Natural killer cell (primary cell): Measurements from ENCODE around the gene MIDN. TPM values are rescaled to one million over a fixed set of nuclear protein-coding genes. Genes with fewer than 3 reads are reported as not detected.
A peak's percentile ranks its signal among the peaks of the same experiment; 100 is the strongest.

Experiments used
- ATAC-seq, 3 donors: fragments of 150-1000 bp in 2 of 3; fragments of 200-7000 bp in 1 of 3; cut with Tn5 transposase; 1 replicate in 1 of 3; 2 replicates in 2 of 3; pipeline ENCODE4 v1.10.0; 2021; ENCODE audit warnings: mild to moderate bottlenecking in 2 of 3, moderate library complexity in 2 of 3
- DNase-seq, 2 donors: peaks; one replicate each; pipeline versions ENCODE4 v3.0.0 to v3.0.0-alpha.2; 2013 to 2021; ENCODE audit warnings: mixed read lengths in 1 of 2
- H3K27ac ChIP-seq: one replicate; pipeline ENCODE4 v1.5.1; 2013; ENCODE audit warnings: mild to moderate bottlenecking, low read length
- H3K27me3 ChIP-seq: one replicate; pipeline ENCODE4 v1.6.1; 2013; ENCODE audit warnings: low read length; ENCODE audit not compliant: control insufficient read depth, insufficient read depth
- H3K36me3 ChIP-seq: one replicate; pipeline ENCODE4 v1.6.1; 2013; ENCODE audit warnings: low read length; ENCODE audit not compliant: control insufficient read depth, insufficient read depth
- H3K4me1 ChIP-seq: one replicate; pipeline ENCODE4 v1.6.1; 2013; ENCODE audit warnings: low read length; ENCODE audit not compliant: control insufficient read depth, insufficient read depth
- H3K4me3 ChIP-seq: one replicate; pipeline ENCODE4 v1.5.1; 2013; ENCODE audit warnings: low read length
- H3K9me3 ChIP-seq: one replicate; pipeline ENCODE4 v1.6.1; 2013; ENCODE audit warnings: low read length; ENCODE audit not compliant: control insufficient read depth, insufficient read depth
- H3K27ac Mint-ChIP-seq, 2 donors: one replicate each; pipeline ENCODE4 v1.8.0; 2022; ENCODE audit warnings: mild to moderate bottlenecking in 2 of 2, mixed read lengths in 2 of 2, moderate library complexity in 1 of 2
- H3K27me3 Mint-ChIP-seq, 2 donors: one replicate each; pipeline ENCODE4 v1.8.0; 2022; ENCODE audit warnings: low read depth in 2 of 2, mixed read lengths in 2 of 2
- H3K36me3 Mint-ChIP-seq: one replicate; pipeline ENCODE4 v1.8.0; 2022; ENCODE audit warnings: mixed read lengths
- H3K4me1 Mint-ChIP-seq, 2 donors: one replicate each; pipeline ENCODE4 v1.8.0; 2022; ENCODE audit warnings: mixed read lengths in 2 of 2
- H3K4me3 Mint-ChIP-seq: one replicate; pipeline ENCODE4 v1.8.0; 2022; ENCODE audit warnings: mild to moderate bottlenecking, moderate library complexity, mixed read lengths
- H3K9me3 Mint-ChIP-seq, 2 donors: one replicate each; pipeline ENCODE4 v1.8.0; 2022; ENCODE audit warnings: mixed read lengths in 2 of 2
- WGBS: methylation state at CpG from one replicate; pipeline ENCODE4 v1.1.7; 2013; ENCODE audit warnings: missing lambda C conversion rate; ENCODE audit not compliant: insufficient coverage; 5-methylcytosine and 5-hydroxymethylcytosine counted together
- intact Hi-C: fragments of 100-400 bp; cut with micrococcal nuclease; formaldehyde crosslinking; loops from one replicate; pipeline ENCODE4 v1.14.2; 2022
- total RNA-seq, 4 donors: library from RNA; stranded (reverse); fragments of 120-200 nt in 1 of 4; gene quantifications; one replicate each; pipeline versions ENCODE4 v1.2.3 to v1.2.4, GENCODE V29; 2013 to 2022
- TF ChIP-seq, protein P1 (sequence below): fragments of 200-600 bp; IDR thresholded peaks from one replicate; pipeline ENCODE4 v1.8.0; 2022; ENCODE audit warnings: antibody characterized with exemption

Gene MIDN
- total RNA-seq, 3 donors from 2014 or later (not counting 1 experiment from before 2014, with no cell fraction given), result 296 to 367 (median 314) TPM

DNA sequence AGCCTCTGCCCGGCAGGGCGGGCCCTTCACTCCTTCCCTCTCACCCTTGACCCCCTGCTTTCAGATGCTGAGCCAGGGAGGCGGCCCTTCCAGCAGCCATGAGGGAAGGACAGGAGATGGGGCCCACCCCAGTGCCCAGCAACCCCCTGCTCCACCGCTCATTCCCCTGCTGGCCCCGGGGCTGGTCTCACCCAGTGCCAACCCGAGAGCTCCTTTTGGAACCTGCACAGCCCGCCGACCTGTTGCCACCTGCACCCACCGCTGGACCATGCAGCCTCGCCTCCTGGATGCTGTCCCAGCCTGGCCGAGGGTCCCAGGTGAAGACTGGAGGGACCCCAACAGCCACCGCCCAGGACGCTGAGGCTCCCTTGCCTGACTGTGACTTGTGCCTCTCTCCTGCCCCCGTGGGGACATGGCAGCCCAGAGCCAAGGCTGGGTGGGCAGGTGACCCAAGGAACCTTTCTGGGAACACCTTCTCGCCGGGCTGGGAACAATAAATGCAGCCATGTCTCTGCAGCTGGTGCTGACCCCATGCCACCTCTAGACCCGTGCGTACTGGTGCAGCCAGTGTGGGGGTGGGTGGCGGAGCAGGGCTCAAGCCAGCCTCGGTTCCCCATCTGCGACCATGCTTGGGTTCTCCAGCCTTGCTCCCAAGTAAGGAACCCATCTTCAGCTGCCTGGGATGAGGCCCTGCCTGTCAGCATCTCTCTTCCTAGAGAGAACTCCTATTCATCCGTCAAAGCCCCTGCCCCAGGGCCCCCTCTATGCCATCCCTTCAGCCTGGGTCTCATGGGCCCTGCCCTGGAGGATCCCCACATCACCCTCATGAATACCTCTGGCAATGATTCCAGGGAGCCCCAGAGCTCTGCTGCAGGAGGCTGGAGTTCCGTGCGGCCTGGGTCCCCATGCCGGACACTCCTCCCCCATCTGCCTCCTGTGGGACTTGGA, 30.6 kb downstream of the MIDN start:
- Mint-ChIP-seq H3K4me3 (no peak overlapping the region), H3K27me3 (peaks cover 0 to 1% of the 10 kb centered on the region in 2 donors), H3K36me3 (no peaks in the 10 kb centered on the region), H3K4me1 (peaks cover 8 to 33% of the 10 kb centered on the region in 2 donors), H3K27ac (peak overlapping the region; percentile 58 to 68), H3K9me3 (no peaks in the 10 kb centered on the region)
- H3K27ac ChIP-seq, result no peak overlapping the region
- H3K27me3 ChIP-seq, result no peaks in the 10 kb centered on the region
- H3K9me3 ChIP-seq, result no peaks in the 10 kb centered on the region
- intact Hi-C loops, result loop anchor here (1.0 to 10.0 kb wide), 2 partner anchors 93 to 216 kb away; partner anchors contain the start of genes PCSK4 and REEP6
- peaks cover 30% of the 10 kb centered on the region for H3K4me1 ChIP-seq
- no peak for DNase-seq
- no peak for ATAC-seq
- H3K36me3 ChIP-seq, result peaks cover 16% of the 10 kb centered on the region
- TF ChIP-seq, protein P1, sequence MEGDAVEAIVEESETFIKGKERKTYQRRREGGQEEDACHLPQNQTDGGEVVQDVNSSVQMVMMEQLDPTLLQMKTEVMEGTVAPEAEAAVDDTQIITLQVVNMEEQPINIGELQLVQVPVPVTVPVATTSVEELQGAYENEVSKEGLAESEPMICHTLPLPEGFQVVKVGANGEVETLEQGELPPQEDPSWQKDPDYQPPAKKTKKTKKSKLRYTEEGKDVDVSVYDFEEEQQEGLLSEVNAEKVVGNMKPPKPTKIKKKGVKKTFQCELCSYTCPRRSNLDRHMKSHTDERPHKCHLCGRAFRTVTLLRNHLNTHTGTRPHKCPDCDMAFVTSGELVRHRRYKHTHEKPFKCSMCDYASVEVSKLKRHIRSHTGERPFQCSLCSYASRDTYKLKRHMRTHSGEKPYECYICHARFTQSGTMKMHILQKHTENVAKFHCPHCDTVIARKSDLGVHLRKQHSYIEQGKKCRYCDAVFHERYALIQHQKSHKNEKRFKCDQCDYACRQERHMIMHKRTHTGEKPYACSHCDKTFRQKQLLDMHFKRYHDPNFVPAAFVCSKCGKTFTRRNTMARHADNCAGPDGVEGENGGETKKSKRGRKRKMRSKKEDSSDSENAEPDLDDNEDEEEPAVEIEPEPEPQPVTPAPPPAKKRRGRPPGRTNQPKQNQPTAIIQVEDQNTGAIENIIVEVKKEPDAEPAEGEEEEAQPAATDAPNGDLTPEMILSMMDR, result no peak
- WGBS, result 94% methylated on average over 25 of the region's 25 CpGs
- no peak overlapping the region for H3K4me3 ChIP-seq

DNA sequence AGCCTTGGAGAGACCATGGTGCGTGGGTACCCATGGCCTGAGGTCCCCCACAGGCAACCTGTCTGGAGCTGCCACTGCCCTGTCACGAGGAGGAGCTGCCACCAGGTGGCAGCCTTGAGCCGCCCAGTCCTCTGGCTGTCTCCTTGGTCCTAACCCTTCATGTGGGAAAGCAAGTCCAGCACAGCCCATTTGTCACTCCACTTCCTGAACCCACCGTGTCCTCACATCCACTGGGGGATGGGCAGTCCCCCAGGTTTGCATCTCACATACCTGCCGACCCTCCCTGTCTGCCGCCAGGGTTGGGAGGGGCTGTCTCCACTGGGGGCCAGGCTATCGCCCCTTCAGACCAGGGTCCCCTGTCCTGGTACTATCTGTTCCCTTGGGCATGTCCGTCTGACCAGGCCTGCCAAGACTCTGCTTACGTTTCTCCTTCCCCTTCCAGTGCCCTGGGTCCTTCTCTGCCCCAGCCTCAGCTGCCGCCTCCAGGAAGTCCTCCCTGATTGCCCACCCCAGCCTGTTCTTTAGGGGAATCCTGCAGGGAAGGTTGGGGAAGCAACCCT, 31.5 kb downstream of the MIDN start:
- ATAC-seq (peak in 1 of 3 donors; percentile 18), DNase-seq (peak; percentile 80 to 89)
- Histone ChIP-seq H3K36me3 (peaks cover 7% of the 10 kb centered on the region), H3K4me3 (no peak overlapping the region), H3K27me3 (peaks cover 3% of the 10 kb centered on the region), H3K4me1 (peaks cover 22% of the 10 kb centered on the region), H3K27ac (no peak overlapping the region), H3K9me3 (no peaks in the 10 kb centered on the region)
- peak overlapping the region; percentile 75 for H3K4me3 Mint-ChIP-seq
- intact Hi-C loops, result loop anchor here (1.0 to 10.0 kb wide), 2 partner anchors 92 to 215 kb away; partner anchors contain the start of genes PCSK4 and REEP6
- 42% methylated on average over 10 of the region's 10 CpGs for WGBS
- peak overlapping the region; percentile 58 to 68 for H3K27ac Mint-ChIP-seq
- H3K36me3 Mint-ChIP-seq, result no peaks in the 10 kb centered on the region
- peaks cover 8 to 10% of the 10 kb centered on the region in 2 donors for H3K27me3 Mint-ChIP-seq
- TF ChIP-seq, protein P1, result peak; percentile 93
- H3K9me3 Mint-ChIP-seq, result no peaks in the 10 kb centered on the region
- H3K4me1 Mint-ChIP-seq, result peaks cover 8 to 36% of the 10 kb centered on the region in 2 donors

DNA sequence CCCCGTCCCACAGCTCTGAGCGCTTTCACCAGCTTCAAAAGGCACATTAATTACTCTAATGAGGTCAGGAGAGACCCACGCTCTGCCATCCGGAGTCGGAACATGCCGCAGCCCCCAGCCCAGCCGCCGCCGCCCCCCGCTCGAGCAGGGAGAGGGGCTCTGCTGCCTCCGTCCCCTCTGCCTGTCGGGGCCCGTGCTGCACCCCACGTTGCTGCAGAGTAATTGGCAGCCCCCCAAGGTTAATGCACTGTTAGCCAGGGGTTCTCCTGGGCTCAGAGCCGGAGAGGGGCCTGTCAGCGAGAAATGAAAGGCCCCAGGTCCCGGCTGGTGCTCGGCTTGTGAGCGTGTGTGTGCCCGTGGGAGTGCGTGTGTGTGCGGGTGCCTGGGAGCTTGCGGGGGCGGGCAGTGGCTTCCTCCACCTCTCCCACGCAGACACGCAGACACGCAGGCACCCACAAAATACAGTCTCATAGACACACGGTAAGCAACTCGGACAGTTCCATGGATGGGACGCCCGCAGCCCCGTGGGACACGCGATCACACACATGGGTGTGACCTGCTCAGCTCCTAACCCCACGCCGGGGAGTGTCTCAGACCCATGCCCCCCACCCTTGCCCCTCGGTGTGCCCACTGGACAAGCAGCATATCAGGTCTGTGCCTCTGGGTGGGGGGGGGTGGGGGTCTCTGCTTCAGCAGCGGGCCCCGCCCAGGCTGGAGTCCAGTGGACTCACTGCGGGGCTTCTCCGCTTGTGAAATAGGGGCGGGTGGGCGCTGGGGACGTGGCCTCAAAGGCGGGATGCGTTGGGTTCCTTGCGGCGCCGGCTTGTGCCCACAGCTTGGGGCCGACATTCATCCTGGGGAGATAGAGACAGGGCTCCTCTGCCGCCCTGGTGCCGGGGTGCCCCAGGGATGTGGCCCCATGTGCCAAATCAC, 32.5 kb downstream of the MIDN start:
- no peak overlapping the region for H3K4me3 Mint-ChIP-seq
- peak overlapping the region in 1 of 2 donors; percentile 47 for H3K27ac Mint-ChIP-seq
- DNase-seq, result no peak
- ATAC-seq, result no peak
- H3K4me1 Mint-ChIP-seq, result peaks cover 8 to 32% of the 10 kb centered on the region in 2 donors
- H3K27ac ChIP-seq, result no peak overlapping the region
- TF ChIP-seq, protein P1, result no peak
- no peaks in the 10 kb centered on the region for H3K9me3 Mint-ChIP-seq
- no peaks in the 10 kb centered on the region for H3K36me3 Mint-ChIP-seq
- peaks cover 6% of the 10 kb centered on the region for H3K27me3 ChIP-seq
- peaks cover 6% of the 10 kb centered on the region for H3K36me3 ChIP-seq
- WGBS, result 93% methylated on average over 52 of the region's 53 CpGs
- peaks cover 12 to 13% of the 10 kb centered on the region in 2 donors for H3K27me3 Mint-ChIP-seq
- H3K4me1 ChIP-seq, result peaks cover 18% of the 10 kb centered on the region
- intact Hi-C loops, result no loop called here
- no peaks in the 10 kb centered on the region for H3K9me3 ChIP-seq
- H3K4me3 ChIP-seq, result no peak overlapping the region
